Thyroid gland (tissue), 4 donors: Measurements from ENCODE around the gene IFNK. TPM values are rescaled to one million over a fixed set of nuclear protein-coding genes. Genes with fewer than 3 reads are reported as not detected.

Source experiments
- DNase-seq, 2 donors: peaks; one replicate each; pipeline ENCODE4 v3.0.0-alpha.2; 2019
- H3K27ac ChIP-seq, 3 donors: fragments of 200-600 bp; sonication (generic); 1 replicate in 2 of 3; 2 replicates in 1 of 3; pipeline ENCODE4 v1.5.1; 2016 to 2019; ENCODE audit warnings: mild to moderate bottlenecking in 1 of 3, moderate library complexity in 1 of 3
- H3K27me3 ChIP-seq: fragments of 200-600 bp; sonication (generic); one replicate; pipeline ENCODE4 v1.5.1; 2019
- H3K36me3 ChIP-seq, 2 donors: fragments of 200-600 bp; sonication (generic); one replicate each; pipeline ENCODE4 v1.5.1; 2016 to 2019
- H3K4me1 ChIP-seq, 2 donors: fragments of 200-600 bp; sonication (generic); one replicate each; pipeline ENCODE4 v1.5.1; 2017 to 2019
- H3K4me3 ChIP-seq, 3 donors: fragments of 200-600 bp; sonication (generic); replicated peaks in 1 of 3; 1 replicate in 2 of 3; 2 replicates in 1 of 3; pipeline ENCODE4 v1.5.1; 2016; ENCODE audit warnings: mild to moderate bottlenecking in 1 of 3
- H3K9me3 ChIP-seq: fragments of 200-600 bp; sonication (generic); one replicate; pipeline ENCODE4 v1.5.1; 2017
- CTCF ChIP-seq, 6 experiments: fragments of 200-600 bp in 3 of 6; fragments of 450-650 bp in 3 of 6; sonication (generic) in 3 of 6; IDR thresholded peaks; one replicate each; pipeline ENCODE4 v1.5.1; 2016 to 2019; ENCODE audit warnings: antibody characterized with exemption in 6 of 6, mild to moderate bottlenecking in 2 of 6, inconsistent platforms in 1 of 6, moderate library complexity in 1 of 6
- POLR2A ChIP-seq, 2 donors: fragments of 450-650 bp; IDR thresholded peaks; one replicate each; pipeline ENCODE4 v1.6.1; 2017; ENCODE audit warnings: antibody characterized with exemption in 2 of 2, mild to moderate bottlenecking in 2 of 2, moderate library complexity in 1 of 2
- WGBS, 2 donors: methylation state at CpG; one replicate each; pipeline ENCODE4 v1.1.5; 2017; 5-methylcytosine and 5-hydroxymethylcytosine counted together
- intact Hi-C: fragments of 100-400 bp; cut with DNase I; formaldehyde crosslinking; loops from one replicate; pipeline ENCODE4 v1.15.1; 2023
- total RNA-seq, 4 donors: library from RNA; depleted of rRNA; stranded (reverse); fragments of >200 nt; gene quantifications; one replicate each; pipeline ENCODE4 v1.2.3, GENCODE V29; 2016

IFNK gene
- total RNA-seq, 4 donors from 2014 or later: not detected

GRCh38 chr9:27482709-27483108 is 41.4 kb upstream of the IFNK start:
- H3K4me1 ChIP-seq: peaks cover 0 to 8% of the 10 kb centered on the region in 2 donors
- no peak overlapping the region for H3K4me3 ChIP-seq
- H3K27ac ChIP-seq: no peak overlapping the region
- intact Hi-C loops: no loop called here
- DNase-seq: no peak
- H3K36me3 ChIP-seq: no peaks in the 10 kb centered on the region
- no peaks in the 10 kb centered on the region for H3K27me3 ChIP-seq
- no peak for TF ChIP-seq POLR2A (IDR thresholded peaks at IDR 0.05)
- no peak for TF ChIP-seq CTCF (IDR thresholded peaks at IDR 0.05)
- no peaks in the 10 kb centered on the region for H3K9me3 ChIP-seq
- 92 to 94% methylated on average over 2 of the region's 2 CpGs for WGBS, 2 donors

- Histone ChIP-seq H3K27ac (no peak overlapping the region), H3K4me3 (no peak overlapping the region), H3K27me3 (no peaks in the 10 kb centered on the region), H3K4me1 (peaks cover 0 to 9% of the 10 kb centered on the region in 2 donors), H3K9me3 (no peaks in the 10 kb centered on the region), H3K36me3 (no peaks in the 10 kb centered on the region)
- 93 to 94% methylated on average over 6 of the region's 6 CpGs for WGBS, 2 donors
- DNase-seq: no peak
- intact Hi-C loops: no loop called here
- no peak for TF ChIP-seq POLR2A (IDR thresholded peaks at IDR 0.05)
- TF ChIP-seq CTCF (IDR thresholded peaks at IDR 0.05): no peak
Measured at GRCh38 chr9:27483576-27483975, 40.5 kb upstream of the IFNK start.

- no peak for DNase-seq
- TF ChIP-seq CTCF (IDR thresholded peaks at IDR 0.05) (no peak), POLR2A (IDR thresholded peaks at IDR 0.05) (no peak)
- peaks cover 0 to 9% of the 10 kb centered on the region in 2 donors for H3K4me1 ChIP-seq
- no peak overlapping the region for H3K27ac ChIP-seq
- intact Hi-C loops: no loop called here
- WGBS, 2 donors: 96 to 100% methylated on average over 1 of the region's 1 CpG
- H3K27me3 ChIP-seq: no peaks in the 10 kb centered on the region
- no peaks in the 10 kb centered on the region for H3K9me3 ChIP-seq
- no peak overlapping the region for H3K4me3 ChIP-seq
- no peaks in the 10 kb centered on the region for H3K36me3 ChIP-seq
Measured at GRCh38 chr9:27485158-27485557, 38.9 kb upstream of the IFNK start.

- no peaks in the 10 kb centered on the region for H3K27me3 ChIP-seq
- no peaks in the 10 kb centered on the region for H3K36me3 ChIP-seq
- 62% methylated on average over 5 of the region's 5 CpGs for WGBS, 2 donors
- TF ChIP-seq POLR2A (IDR thresholded peaks at IDR 0.05): no peak
- no peak overlapping the region for H3K27ac ChIP-seq
- DNase-seq: no peak
- intact Hi-C loops: no loop called here
- peaks cover 0 to 16% of the 10 kb centered on the region in 2 donors for H3K4me1 ChIP-seq
- no peak overlapping the region for H3K4me3 ChIP-seq
- H3K9me3 ChIP-seq: no peaks in the 10 kb centered on the region
Measured at GRCh38 chr9:27487128-27487640, 36.9 kb upstream of the IFNK start.

- no peak for DNase-seq
- Histone ChIP-seq H3K9me3 (no peaks in the 10 kb centered on the region), H3K27me3 (no peaks in the 10 kb centered on the region), H3K27ac (no peak overlapping the region), H3K4me3 (no peak overlapping the region), H3K4me1 (peaks cover 0 to 16% of the 10 kb centered on the region in 2 donors), H3K36me3 (no peaks in the 10 kb centered on the region)
- intact Hi-C loops: no loop called here
- no peak for TF ChIP-seq CTCF (IDR thresholded peaks at IDR 0.05)
- TF ChIP-seq POLR2A (IDR thresholded peaks at IDR 0.05): no peak
- 95 to 100% methylated on average over 1 of the region's 1 CpG for WGBS, 2 donors
Measured at GRCh38 chr9:27487927-27488326, 36.2 kb upstream of the IFNK start.
